SHP77 (cell line): ENCODE data around the gene OR5C1.
"Not testable (repeated sequence)": the region's sequence is repeated elsewhere in the genome, so short reads cannot be mapped to it uniquely, and the experiment has no call there.

Experiments used
- DNase-seq, 2 experiments: peaks; one replicate each; lab custom pipeline; 2025; lab: John Stamatoyannopoulos, UW

Gene OR5C1

DNA sequence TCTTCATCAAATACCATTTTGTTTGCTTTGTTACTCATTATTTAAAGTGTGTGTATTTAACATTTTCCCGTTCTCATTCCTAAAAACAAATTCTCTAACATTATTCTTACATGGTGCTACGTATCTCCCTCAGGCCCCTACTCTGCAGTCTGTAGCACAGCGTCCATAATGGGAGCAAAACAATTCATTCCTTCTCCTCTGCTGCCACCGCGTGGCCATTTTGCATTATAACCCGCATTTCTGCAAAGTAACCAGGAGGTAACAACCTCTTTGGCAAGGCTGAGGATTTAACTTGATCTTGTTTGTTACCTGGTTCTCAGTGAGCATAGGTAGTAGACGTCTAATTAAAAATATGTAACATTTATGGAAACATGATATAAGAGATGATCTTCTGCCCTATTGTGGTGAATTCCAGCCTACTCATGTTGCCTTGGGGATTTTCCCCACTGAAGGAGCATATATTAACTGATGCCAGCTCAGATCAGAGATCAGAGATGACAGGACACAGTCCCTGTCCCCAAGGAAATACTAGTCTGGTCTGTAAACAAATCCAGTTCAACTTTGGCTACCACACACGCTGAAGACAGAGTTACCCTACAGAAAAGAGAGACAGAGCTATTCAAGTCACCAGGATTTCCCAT is 21.7 kb downstream of the OR5C1 start:
- DNase-seq = peak; percentile 56 to 77

DNA sequence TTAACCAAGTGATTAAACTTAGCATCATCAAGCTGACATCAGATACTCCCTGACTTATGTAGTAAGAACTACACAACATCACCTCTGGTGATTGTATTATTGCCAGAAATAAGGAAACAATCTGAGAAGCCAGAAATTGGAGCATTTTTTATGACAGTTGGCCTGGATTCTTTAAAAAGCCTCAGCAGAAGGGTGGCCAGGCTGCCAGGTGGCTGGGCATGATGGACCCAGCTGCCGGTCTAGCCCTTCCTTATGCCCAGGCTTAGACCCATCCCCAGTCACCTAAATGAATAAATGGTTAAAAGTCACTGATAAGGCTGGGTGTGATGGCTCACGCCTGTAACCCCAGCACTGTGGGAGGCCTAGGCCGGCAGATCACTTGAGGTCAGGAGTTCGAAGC is 24.0 kb downstream of the OR5C1 start:
- no peak for DNase-seq

DNA sequence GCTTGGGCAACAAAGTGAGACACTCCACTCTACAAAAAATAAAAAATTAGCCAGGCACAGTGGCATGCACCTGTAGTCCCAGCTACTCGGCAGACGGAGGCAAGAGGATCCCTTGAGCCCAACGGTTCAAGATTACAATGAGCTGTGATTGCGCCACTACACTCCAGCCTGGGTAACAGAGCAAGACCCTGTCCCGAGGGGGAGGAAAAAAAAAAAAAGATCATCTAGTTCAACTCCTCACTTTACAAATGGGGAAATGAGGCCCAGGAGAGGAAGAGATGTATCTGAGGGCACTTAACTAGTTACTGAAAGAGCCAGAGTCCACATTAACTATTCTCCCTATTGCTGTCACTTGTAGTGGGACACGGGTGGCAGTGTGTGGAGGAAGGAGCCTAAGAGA is 25.8 kb downstream of the OR5C1 start:
- DNase-seq = no peak

DNA sequence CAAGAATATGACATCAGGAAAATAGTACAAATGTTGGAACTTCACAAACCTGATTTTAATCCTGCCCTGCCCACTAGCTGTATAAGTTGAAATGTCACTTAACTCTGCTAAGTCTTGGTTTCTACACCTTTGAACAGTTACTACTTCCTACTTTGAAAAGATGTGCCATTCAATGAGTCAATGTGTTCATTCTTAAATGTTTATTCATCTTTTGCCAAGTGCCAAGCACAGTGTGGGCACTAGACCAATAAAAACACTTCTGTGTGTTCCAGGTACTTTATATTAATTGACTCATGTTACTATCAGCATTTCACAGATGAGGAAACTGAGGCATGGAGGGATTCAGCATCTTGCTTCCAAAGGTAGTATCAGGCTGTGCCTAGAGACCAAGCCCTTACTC is 26.8 kb downstream of the OR5C1 start:
- DNase-seq = no peak

DNA sequence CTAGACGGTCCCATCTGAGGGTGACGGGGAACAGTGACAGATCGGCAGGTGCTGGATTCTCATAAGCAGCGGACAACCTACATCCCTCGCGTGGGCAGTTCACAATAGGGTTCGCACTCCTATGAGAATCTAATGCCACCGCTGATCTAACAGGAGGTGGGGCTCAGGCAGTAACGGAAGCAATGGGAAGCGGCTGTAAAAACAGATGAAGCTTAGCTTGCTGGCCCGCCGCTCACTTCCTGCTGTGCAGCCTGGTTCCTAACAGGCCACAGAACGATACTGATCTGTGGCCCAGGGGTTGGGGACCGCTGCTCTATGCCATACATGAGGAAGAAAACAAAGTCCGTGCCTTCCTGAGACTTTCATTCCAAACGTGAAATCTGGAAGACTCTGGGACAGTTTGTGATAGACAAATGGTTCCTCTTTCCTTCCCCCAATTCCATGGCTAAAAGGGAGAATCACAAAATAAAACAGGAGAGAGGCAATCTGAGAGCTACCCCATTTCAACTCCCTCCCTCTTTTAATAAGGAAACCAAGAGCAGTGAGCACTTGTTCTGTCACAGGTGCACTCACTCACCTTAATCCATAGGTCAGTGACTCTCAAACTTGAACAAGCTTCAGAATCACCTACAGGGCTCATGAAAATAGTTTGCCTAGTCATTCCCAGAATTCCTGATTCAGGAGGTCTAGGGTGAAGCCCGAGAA is 27.6 kb downstream of the OR5C1 start:
- DNase-seq = peak; percentile 78 to 88

DNA sequence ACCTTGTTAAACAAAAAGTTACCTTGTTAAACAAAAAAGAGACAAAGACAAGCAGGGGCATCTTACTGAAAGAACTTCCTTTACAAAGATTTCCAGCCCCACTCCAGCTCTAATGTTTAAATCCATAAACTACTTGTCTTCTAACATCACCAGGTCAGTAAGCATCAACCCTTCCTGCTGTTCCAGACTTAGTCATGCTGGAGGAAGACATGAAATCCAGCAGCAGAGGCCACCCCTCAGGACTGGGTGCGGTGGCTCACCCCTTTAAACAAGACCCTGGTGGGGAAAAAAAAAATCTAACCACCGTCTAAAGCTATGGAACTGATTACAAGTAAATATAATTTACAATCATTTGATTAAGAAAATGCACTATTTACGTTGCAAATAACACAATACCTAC is 30.6 kb downstream of the OR5C1 start:
- DNase-seq = no peak

DNA sequence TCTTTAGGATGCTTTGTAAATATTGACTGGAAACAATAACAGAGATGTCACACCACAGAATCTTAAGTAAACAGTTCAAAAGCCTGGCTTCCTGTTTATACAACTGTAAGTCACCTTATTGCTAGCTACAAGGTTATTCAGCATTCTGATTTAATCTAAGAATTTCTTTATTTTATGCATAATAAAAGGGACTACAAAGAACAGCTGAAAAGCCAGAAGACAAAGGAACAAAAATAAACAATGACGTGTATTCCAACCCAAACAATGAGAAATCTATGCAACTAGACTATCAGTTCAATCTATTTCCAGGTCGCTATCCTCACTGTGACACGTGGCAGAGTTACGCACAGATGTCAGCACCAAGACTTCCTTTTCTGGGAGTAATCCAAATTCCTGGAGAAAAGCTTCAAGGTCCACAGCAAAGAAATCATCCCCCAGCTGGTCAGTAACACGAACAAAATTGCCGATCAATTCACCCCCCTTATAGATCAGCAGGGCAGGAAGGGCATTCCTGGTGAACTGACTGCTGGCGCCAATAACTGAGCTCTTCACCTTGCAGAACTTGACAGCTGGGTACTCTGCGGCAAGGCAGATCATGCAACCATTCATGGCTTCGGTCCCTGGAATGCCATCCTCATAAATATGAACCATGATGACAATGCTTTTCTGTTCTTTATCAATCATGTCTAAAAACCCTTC is 31.2 kb downstream of the OR5C1 start:
- peak; percentile 15 to 36 for DNase-seq

DNA sequence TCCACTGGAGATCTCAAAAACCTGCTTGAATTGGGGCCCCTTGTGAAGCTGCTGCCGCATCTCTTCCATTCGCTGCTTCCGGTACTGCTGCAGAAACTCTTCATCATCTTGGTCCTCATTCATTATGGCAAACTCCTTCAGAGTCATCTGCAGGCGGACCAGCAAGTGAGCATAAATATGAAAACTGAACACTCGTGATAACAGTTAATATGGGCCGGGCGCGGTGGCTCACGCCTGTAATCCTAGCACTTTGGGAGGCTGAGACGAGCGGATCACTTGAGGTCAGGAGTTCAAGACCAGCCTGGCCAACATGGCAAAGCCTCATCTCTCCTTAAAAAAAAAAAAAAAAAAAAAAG is 31.7 kb downstream of the OR5C1 start:
- DNase-seq = no peak

DNA sequence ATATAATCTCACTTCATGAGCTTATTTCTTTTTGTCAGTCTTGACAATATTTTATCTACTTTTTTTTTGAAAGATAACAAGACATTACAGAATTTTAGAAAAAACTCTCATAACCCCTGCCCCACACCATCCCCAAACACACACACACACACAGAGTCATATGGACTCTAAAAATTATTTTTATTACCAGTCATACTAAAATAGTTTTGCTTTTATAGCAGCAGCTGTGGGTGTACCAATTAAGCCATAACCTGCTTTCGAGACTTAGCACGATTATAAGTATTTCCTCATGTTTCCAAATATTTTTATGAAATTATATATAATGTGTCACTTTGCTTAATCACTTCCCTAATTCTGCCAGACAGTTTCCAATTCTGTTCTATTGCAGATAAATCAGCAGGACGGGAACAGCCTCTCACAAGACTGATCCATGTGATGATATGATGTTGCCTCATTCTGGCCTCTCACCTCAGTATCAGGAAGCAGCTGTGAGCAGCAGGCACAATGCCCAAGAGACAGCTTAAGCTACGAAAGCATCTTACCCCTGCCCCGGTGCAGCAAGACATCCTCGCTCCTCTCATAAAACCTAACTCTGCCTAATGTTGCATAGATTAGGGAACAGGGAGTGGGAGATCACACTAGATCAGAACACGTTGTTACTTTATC is 32.7 kb downstream of the OR5C1 start:
- no peak for DNase-seq

DNA sequence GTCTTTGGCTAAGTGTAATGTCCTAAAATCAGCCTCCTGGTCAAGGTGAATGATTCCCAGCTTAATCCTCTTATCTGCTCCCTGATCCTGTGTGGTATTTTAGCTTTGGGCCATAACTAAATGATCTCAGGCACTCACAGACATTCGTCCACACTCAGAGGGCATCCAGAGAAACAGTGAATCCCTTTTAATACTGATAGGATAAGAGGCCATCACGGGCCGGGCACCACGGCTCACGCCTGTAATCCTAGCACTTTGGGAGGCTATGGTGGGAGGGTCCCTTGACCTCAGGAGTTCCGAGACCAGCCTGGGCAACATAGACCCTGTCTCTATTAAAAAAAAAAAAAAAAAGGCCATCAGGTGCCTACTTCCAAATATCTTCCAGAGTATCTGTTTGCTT is 33.3 kb downstream of the OR5C1 start:
- DNase-seq = no peak

DNA sequence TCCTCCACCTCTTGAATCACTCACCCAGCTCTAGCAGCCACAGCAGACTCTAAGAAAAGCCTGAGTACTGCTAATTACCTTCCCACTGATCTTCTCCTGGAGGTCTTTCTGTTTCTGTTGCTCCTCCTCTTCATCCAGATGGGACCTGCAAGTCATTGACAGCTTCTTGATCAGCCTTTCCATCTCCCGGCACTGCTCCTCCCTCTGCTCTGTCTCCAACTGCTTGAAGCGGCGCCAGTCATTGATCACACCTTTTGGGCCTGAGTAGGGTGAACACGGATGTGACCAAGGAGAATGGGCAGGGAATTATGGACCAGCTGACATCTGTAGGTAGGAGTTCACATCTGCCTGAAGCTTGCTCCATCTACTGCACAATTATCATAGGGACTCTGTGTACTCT is 34.2 kb downstream of the OR5C1 start:
- no peak for DNase-seq

DNA sequence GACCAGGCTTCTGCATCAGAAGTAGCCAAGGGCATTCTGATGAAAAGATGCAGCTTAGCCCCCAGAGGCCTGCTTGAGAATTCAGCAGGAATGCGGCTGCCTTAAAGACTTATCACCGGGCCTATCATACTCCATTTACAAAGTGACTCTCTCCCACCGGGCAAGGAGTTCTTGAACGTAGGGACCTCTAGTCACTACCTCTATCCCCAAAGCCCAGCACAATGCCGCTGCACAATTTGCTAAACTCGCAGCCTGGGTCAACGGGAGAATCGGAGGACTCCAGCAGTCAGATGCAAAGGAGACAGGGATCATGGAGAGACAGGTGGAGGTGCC is 39.0 kb downstream of the OR5C1 start:
- no peak for DNase-seq

DNA sequence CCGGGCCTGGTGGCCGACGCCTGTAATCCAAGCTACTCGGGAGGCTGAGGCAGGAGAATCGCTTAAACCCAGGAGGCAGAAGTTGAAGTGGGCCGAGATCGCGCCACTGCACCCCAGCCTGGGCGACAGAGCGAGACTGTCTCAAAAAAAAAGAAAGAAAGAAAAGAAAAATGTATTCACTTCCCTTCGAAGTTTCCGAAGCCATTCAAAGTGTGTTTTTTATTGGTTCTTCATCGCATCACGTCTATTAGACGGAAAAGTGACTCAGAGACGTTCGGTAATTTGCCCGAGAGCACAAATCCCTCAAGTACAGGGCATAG is 40.2 kb downstream of the OR5C1 start:
- DNase-seq = not testable (repeated sequence)

DNA sequence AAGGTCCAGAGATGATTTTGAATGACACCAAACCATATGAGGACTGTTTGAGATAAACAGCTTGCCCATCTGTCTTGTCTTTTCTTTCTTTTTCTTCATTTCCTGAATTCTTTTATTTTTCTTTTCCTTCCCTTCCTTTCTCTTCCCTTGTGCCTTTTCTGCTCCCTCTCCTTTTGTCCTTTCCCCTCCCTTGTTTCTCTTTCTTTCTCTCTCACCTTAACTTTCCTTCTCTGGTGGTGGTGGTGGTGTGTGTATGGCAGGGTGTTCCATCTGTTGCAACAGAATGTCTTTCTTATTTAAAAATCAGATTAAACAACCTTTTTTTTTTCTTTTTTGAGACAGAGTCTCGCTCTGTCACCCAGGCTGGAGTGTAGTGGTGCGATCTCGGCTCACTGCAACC is 43.5 kb downstream of the OR5C1 start:
- no peak for DNase-seq

DNA sequence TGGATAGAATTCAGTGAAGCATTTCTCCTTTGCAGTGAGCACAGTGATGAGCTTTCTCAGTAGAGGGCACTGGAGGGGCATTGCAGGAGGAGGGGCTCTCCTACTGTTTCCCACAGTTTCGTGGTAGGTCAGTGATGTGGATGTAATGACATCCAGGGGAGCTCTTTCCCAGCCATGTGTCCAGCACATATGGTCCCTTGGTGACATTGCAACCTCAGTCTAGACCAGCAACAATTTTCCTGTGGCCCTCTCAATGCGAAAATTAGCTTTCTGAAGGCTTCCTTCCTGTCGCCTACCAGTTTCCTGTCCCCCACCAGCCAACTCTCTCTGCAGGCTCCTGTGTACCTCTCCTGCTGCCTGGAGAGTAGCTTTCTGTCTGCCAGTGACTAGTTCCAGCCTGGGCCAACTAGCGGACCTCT is 46.6 kb downstream of the OR5C1 start:
- no peak for DNase-seq

DNA sequence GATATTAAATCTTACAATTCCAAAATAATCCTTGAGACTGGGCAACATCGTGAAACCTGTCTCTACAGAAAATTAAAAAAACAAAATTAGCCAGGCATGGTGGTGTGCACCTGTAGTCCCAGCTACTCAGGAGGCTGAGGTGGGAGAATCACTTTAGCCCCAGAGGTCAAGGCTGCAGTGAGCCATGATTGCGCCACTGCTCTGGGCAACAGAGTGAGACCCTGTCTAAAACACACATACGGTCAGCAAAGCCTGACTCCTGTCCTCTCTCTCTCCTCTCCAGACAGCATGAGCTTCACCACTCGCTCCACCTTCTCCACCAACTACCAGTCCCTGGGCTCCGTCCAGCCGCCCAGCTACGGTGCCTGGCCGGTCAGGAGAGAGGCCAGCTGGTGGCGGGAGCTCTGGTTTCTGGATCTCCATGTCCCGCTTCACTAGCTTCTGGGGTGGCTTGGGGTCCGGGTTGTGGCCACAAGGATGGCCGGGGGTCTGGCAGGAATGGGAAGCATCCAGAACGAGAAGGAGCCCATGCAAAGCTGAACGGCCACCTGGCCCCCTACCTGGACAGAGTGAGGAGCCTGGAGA is 48.6 kb downstream of the OR5C1 start:
- no peak for DNase-seq

DNA sequence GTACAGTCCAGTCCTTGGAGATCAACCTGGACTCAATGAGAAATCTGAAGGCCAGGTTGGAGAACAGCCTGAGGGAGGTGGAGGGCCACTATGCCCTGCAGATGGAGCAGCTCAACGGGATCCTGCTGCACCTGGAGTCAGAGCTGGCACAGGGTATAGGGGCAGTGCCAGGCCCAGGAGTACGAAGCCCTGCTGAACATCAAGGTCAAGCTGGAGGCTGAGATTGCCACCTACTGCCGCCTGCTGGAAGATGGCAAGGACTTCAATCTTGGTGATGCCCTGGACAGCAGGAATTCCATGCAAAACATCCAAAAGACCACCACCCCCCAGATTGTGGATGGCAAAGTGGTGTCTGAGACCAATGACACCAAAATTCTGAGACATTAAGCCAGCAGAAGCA is 49.7 kb downstream of the OR5C1 start:
- peak; percentile 1 to 22 for DNase-seq
